Measurements from ENCODE around the gene TCF12. TPM values are rescaled to one million over a fixed set of nuclear protein-coding genes. Genes with fewer than 3 reads are reported as not detected.

Gene TCF12
- total RNA-seq, 1 donor from 2014 or later = 149 TPM

- no peak overlapping the region for H3K27ac Mint-ChIP-seq
- no peak overlapping the region for H2AFZ ChIP-seq (replicated peaks)
- no peak for DNase-seq (ENCODE audit: low spot score)
- peaks cover 37% of the 10 kb centered on the region for H3K4me1 ChIP-seq
- peaks cover 13% of the 10 kb centered on the region for H3K36me3 ChIP-seq
- H3K27me3 Mint-ChIP-seq (ENCODE audit: insufficient read depth, low read depth) = peaks cover under 1% of the 10 kb centered on the region
- H3K4me3 Mint-ChIP-seq = no peak overlapping the region
- no peak overlapping the region for H3K27ac ChIP-seq
- H3F3A ChIP-seq (ENCODE audit: low read depth) = peaks cover 21% of the 10 kb centered on the region
- H3K79me2 ChIP-seq (ENCODE audit: low read depth) = peaks cover 58% of the 10 kb centered on the region
- no peak overlapping the region for H3K4me2 ChIP-seq
- no peak overlapping the region for H3K4me3 ChIP-seq
- peaks cover 23% of the 10 kb centered on the region for H3K36me3 Mint-ChIP-seq
- H3K9me3 ChIP-seq (ENCODE audit: low read depth) = no peaks in the 10 kb centered on the region
- peaks cover 33% of the 10 kb centered on the region for H3K4me1 Mint-ChIP-seq
- H3K27me3 ChIP-seq = no peaks in the 10 kb centered on the region
- H3K9ac ChIP-seq = no peak overlapping the region
- H4K20me1 ChIP-seq (ENCODE audit: low read depth) = peaks cover 8% of the 10 kb centered on the region
- H3K9me3 Mint-ChIP-seq = no peaks in the 10 kb centered on the region
- TF ChIP-seq CTCF (IDR thresholded peaks at IDR 0.05) = no peak
- TF ChIP-seq EZH2phosphoT487 (IDR thresholded peaks at IDR 0.05) = no peak
- TF ChIP-seq EZH2 (IDR thresholded peaks at IDR 0.05) = no peak
These were observed 210.6 kb downstream of the TCF12 start for GRCh38 chr15:57129064-57129463.

GRCh38 chr15:57130956-57131355, 212.5 kb downstream of the TCF12 start:
- no peaks in the 10 kb centered on the region for H3K9me3 Mint-ChIP-seq
- no peak overlapping the region for H2AFZ ChIP-seq (replicated peaks)
- no peak overlapping the region for H3K4me3 Mint-ChIP-seq
- no peak for TF ChIP-seq EZH2 (IDR thresholded peaks at IDR 0.05)
- TF ChIP-seq EZH2phosphoT487 (IDR thresholded peaks at IDR 0.05) = no peak
- no peak for TF ChIP-seq CTCF (IDR thresholded peaks at IDR 0.05)
- H3K27ac Mint-ChIP-seq = peak overlapping the region; percentile 12
- peaks cover 55% of the 10 kb centered on the region for H3K4me1 ChIP-seq
- H3K4me3 ChIP-seq = no peak overlapping the region
- no peaks in the 10 kb centered on the region for H3K27me3 ChIP-seq
- no peaks in the 10 kb centered on the region for H3K9me3 ChIP-seq (ENCODE audit: low read depth)
- no peak overlapping the region for H3K9ac ChIP-seq
- peaks cover 17% of the 10 kb centered on the region for H3K36me3 Mint-ChIP-seq
- peaks cover 4% of the 10 kb centered on the region for H3K36me3 ChIP-seq
- H3K27ac ChIP-seq = peak overlapping the region; percentile 53
- DNase-seq (ENCODE audit: low spot score) = no peak
- no peaks in the 10 kb centered on the region for H3K27me3 Mint-ChIP-seq (ENCODE audit: insufficient read depth, low read depth)
- H4K20me1 ChIP-seq (ENCODE audit: low read depth) = peaks cover 8% of the 10 kb centered on the region
- H3K4me1 Mint-ChIP-seq = peaks cover 45% of the 10 kb centered on the region
- peaks cover 65% of the 10 kb centered on the region for H3K79me2 ChIP-seq (ENCODE audit: low read depth)
- no peak overlapping the region for H3K4me2 ChIP-seq
- peaks cover 28% of the 10 kb centered on the region for H3F3A ChIP-seq (ENCODE audit: low read depth)

GRCh38 chr15:57133127-57133968, 214.9 kb downstream of the TCF12 start:
- H3K27ac ChIP-seq = peak overlapping the region; percentile 93
- DNase-seq (ENCODE audit: low spot score) = peak; percentile 92
- H3K4me1 ChIP-seq = peaks cover 61% of the 10 kb centered on the region
- Mint-ChIP-seq H3K4me3 (peak overlapping the region; percentile 0), H3K27me3 (ENCODE audit: insufficient read depth, low read depth) (peaks cover 2% of the 10 kb centered on the region), H3K9me3 (no peaks in the 10 kb centered on the region), H3K4me1 (peaks cover 47% of the 10 kb centered on the region), H3K36me3 (peaks cover 7% of the 10 kb centered on the region), H3K27ac (peak overlapping the region; percentile 36)
- peaks cover 8% of the 10 kb centered on the region for H4K20me1 ChIP-seq (ENCODE audit: low read depth)
- peaks cover 4% of the 10 kb centered on the region for H3K36me3 ChIP-seq
- no peak overlapping the region for H2AFZ ChIP-seq (replicated peaks)
- peak overlapping the region; percentile 22 for H3K4me3 ChIP-seq
- TF ChIP-seq EZH2 (IDR thresholded peaks at IDR 0.05) = no peak
- TF ChIP-seq CTCF (IDR thresholded peaks at IDR 0.05) = no peak
- TF ChIP-seq EZH2phosphoT487 (IDR thresholded peaks at IDR 0.05) = no peak
- H3K4me2 ChIP-seq = peak overlapping the region; percentile 69
- no peaks in the 10 kb centered on the region for H3K27me3 ChIP-seq
- H3K9me3 ChIP-seq (ENCODE audit: low read depth) = no peaks in the 10 kb centered on the region
- peaks cover 48% of the 10 kb centered on the region for H3F3A ChIP-seq (ENCODE audit: low read depth)
- H3K79me2 ChIP-seq (ENCODE audit: low read depth) = peaks cover 82% of the 10 kb centered on the region
- no peak overlapping the region for H3K9ac ChIP-seq
